ENCODE results near the gene PRKCE.

DNA sequence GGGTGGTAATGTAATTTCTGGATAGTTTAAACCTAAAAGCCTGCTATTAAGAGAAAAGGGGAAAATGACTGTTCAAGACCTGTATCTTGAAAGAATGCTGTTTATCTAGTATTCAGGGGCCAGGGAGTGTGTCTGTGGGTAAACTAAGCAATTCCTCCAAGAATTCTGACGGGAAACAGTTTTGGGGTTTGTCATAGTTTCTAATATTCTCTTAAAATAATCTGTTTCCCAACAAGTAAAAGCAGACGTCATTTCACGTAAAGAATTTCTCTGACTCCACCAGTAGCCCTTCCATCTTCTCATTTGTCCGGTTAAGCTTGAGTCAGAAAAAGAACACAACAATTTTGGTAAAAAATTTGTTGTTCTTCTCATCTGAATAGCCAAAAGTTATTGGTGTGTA lies 413.7 kb downstream of the PRKCE start:
- TF ChIP-seq POLR2AphosphoS5 (IDR thresholded peaks at IDR 0.05; ENCODE audit: borderline replicate concordance, low read depth, low read length) (no peak), EZH2 (IDR thresholded peaks at IDR 0.05) (no peak), FOXP2 (optimal IDR thresholded peaks at IDR 0.05; ENCODE audit: control extremely low read depth, extremely low read length, insufficient read depth) (no peak)
